GM18517 (cell line): ENCODE results near the gene TTC39B.

Experiments
- ATAC-seq: cut with Tn5 transposase; IDR thresholded peaks from one replicate; pipeline ENCODE4 v1.9.1; 2021; ENCODE audit warnings: mild to moderate bottlenecking, moderate library complexity; ENCODE audit not compliant: unreplicated experiment

TTC39B gene

DNA sequence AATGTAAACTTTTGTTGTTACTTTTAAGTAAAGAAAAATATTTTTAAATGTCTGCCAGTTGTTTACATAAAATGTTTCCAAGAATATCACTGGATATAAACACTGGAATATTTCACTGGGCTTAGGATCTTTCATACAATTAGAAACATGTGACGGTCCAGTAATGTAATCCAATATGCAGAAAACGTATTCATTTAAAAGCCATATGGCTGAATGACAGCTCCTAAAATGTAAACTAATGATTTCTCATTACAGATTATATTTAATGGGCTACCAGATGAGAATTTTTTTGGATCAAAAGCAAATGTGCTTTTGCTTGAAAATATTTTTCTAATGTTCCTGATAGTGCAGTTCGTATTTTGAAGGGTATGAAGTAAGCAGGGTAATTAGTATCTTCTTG, 124.3 kb downstream of the TTC39B start:
- no peak for ATAC-seq

DNA sequence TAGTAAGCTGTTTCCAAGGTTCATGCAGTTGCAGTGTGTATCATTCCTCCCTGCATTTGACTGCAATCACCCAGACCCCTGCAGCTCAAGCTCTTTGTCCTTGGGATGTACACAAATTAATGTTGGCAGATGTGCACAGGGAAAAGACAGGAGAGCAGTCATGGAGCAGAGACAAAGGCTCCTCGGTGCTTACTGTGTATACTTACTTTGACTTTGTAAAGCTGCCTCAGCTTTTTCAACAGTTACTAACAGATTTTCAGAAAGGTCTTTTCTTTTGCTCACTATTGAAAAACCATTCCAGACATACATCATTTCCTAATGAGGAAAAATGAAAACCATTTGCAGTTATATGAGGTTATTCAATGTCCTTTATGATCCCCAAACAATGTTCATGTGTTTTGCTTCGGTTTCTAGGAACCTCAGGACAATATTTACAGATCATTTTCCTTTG, 124.9 kb downstream of the TTC39B start:
- ATAC-seq: no peak

GRCh38 chr9:15180124-15180523, 126.9 kb downstream of the TTC39B start:
- no peak for ATAC-seq

DNA sequence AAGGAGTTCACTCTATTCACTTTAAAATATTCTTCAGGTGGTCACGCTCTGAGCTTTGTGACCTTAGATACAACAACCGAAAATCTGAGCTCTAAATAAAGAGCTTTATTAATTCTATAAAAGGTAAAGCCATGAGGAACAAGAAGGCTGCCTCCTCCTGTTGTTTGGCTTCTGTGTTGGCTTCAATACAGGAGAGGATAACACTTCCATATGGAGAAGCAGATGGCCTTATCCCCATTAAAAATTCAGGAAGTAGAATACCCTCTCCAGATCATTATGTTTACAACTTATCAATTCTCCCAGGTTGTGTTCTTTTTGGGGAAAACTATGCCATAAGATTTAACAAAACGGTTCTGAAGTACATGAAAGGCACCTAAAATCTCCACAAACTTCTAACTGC, 128.4 kb downstream of the TTC39B start:
- ATAC-seq: no peak

DNA sequence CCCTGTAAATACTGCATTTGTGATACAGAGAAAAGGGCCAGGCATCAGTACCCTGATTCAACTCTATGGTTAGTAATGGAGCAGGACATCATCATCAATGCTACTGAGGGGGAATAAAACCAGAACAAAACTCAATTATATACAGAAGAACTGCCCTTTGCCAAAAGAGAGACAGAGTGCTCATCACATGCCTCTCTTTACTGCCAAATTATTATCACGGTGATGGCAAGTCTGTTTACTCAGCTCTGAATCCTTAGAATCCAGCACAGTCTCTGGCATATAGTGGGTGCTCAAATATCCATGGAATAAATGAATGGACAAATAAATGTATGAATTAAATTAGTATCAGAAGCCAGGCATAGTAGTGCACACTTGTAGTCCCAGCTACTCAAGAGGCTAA, 130.2 kb downstream of the TTC39B start:
- no peak for ATAC-seq

GRCh38 chr9:15163931-15164330, 143.1 kb downstream of the TTC39B start:
- no peak for ATAC-seq

GRCh38 chr9:15161753-15162152, 145.3 kb downstream of the TTC39B start:
- ATAC-seq: no peak

- no peak for ATAC-seq
Observed at GRCh38 chr9:15160673-15161072, 146.3 kb downstream of the TTC39B start.

GRCh38 chr9:15158064-15158463, 149.0 kb downstream of the TTC39B start:
- ATAC-seq: no peak

GRCh38 chr9:15157381-15157780, 149.6 kb downstream of the TTC39B start:
- ATAC-seq: no peak

GRCh38 chr9:15156241-15156640, 150.8 kb downstream of the TTC39B start:
- ATAC-seq: no peak

- no peak for ATAC-seq
Observed at GRCh38 chr9:15155826-15156225, 151.2 kb downstream of the TTC39B start.

GRCh38 chr9:15155323-15155722, 151.7 kb downstream of the TTC39B start:
- no peak for ATAC-seq

DNA sequence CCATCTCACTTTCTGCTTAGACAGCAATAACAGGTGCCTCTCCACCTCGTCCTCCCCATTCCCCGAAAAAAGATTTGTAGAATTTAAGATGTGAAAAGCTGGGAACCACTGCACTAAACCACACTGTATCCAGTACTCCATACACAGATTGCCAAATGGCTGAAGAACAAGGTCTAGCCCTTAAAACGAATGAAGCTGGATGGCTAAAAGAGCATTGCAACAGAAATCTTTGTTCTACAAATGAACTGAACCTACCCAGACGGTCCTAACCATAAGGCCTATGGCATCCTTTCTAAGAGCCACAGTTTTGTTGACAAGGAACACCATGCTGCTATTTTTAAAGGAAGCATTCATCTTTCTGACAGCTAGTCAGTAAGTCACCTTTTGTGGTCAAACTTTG, 152.3 kb downstream of the TTC39B start:
- no peak for ATAC-seq

DNA sequence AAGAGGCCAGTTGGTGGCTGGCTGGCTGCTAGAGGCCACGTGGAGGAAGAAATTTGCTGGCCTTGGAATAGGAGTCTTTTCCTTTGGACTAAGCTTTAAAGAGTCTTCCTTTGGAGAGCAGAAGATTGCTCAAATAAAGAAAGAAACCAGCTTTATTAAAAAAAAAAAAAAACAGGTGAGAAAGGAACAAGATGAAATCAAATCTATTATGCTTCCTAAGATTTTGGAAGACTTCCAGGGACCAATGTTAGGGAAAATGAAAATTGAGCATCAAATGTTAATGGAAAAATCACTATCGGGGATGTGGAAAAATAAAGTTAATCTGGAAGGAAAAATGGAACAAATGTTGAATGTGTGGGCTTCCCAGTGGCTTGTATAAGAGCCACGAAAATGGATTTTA, 153.1 kb downstream of the TTC39B start:
- ATAC-seq: no peak

DNA sequence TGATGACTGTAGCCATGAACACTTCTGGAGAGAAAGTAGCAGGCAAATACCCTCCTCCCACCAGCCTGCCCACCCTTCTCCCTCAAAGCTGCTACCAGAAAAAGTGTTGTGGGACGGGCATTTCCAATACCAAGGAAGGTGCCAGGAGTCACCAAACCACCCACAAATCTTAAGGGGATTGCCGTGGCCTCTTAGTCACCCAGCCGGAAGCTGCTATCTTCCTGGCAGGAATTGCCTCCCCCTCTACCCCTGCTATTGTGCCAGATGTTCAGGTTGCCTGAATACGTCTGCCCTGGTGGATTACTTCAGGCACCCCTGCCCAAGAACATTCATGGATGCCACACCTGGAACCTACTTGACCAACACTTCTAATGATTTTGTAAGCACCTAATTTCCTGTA, 156.1 kb downstream of the TTC39B start:
- no peak for ATAC-seq

DNA sequence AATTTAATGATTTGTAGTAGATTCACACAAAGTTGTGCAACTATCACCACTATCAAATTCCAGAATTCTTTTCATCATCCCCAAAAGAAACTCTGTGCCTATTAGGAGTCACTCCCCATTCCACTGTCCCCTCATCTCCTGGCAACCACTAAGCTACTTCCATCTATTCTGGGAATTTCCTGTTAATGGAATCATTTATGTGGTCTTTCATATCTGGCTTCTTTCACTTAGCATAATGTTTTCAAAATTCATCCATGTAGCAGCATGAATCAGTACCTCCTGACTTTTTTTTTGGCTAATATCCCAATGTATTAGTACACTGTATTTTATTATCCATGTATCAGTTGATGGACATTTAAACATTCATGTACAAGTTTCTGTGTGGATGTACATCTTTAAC, 157.6 kb downstream of the TTC39B start:
- ATAC-seq: no peak

- no peak for ATAC-seq
Observed at GRCh38 chr9:15146268-15146700, 160.7 kb downstream of the TTC39B start.

DNA sequence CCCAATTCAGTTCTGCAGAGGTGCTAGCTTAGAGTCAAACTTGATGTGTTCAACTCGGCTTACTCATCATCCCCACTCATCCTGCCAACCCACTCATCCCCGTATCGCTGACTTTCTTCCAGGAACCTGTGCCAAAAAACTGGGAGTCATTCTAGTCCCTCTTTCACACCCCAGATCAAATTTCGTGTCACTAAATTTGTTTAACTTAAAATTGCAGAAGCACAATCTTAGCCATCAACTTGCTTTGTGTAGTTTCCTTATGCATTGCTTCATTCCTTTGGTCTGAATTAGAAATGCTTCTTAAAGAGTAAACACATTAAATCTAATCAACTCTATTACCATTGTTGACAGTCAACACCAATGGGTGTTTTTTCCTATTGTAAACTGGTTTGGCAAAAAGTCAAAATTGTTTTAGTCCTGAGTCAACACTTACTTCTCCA, 162.4 kb downstream of the TTC39B start:
- no peak for ATAC-seq

DNA sequence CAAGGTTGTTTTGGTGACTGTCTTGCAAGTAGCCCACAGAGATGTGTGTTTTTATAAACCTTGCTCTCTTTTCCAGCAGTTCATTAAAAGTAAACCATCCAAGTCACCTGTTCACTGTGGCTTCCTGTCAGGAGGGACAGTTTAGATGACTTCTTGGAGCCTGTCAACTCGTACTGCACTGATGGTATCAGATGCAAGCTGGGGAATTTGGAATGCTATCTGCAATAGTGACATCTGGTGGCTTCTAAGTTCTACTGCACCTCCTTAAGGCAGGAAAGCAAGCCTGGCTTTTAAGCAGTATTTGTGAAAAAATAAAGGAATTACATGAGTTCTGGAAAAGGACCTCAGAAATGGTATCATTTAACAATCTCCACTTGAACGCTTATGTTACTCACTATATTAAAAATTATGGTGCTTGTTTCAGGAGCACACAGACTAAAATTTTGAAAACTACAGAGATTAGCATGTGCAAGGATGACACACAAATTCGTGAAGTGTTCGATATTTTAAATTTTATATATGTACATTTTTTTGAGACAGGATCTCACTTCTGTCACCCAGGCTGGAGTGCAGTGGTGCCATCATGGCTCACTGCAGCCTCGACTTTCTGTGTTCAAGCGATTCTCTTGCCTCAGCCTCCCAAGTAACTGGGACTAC, 164.0 kb downstream of the TTC39B start:
- peak; percentile 95 for ATAC-seq

- no peak for ATAC-seq
Observed at GRCh38 chr9:15140051-15140450, 167.0 kb downstream of the TTC39B start.

- no peak for ATAC-seq
Observed at GRCh38 chr9:15139469-15139868, 167.5 kb downstream of the TTC39B start.

- ATAC-seq: no peak
Observed at GRCh38 chr9:15138357-15138686, 168.7 kb downstream of the TTC39B start.
